GM23338 (cell line): ENCODE results near the gene SLC2A9. TPM values are rescaled to one million over a fixed set of nuclear protein-coding genes. Genes with fewer than 3 reads are reported as not detected.
"Not testable (repeated sequence)": the region's sequence is repeated elsewhere in the genome, so short reads cannot be mapped to it uniquely, and the experiment has no call there.

Source experiments
- ATAC-seq: fragments of 200-7000 bp; cut with Tn5 transposase; 3 replicates; pipeline ENCODE4 v1.9.1; 2020
- DNase-seq: peaks from one replicate; pipeline ENCODE4 v3.0.0-alpha.2; 2015; ENCODE audit warnings: low spot score
- H2AFZ ChIP-seq: fragments of 200-600 bp; sonication (generic); 2 replicates; pipeline ENCODE4 v1.8.0; 2016; ENCODE audit warnings: antibody characterized with exemption, mild to moderate bottlenecking, moderate library complexity
- H3F3A ChIP-seq: fragments of 200-600 bp; sonication (generic); replicated peaks from 2 replicates; pipeline ENCODE4 v1.8.0; 2017; ENCODE audit warnings: antibody characterized with exemption, mixed run types, low read depth
- H3K27ac ChIP-seq: fragments of 200-600 bp; sonication (generic); 2 replicates; pipeline ENCODE4 v1.6.1; 2016; ENCODE audit warnings: low read depth
- H3K27me3 ChIP-seq: fragments of 200-600 bp; sonication (generic); 2 replicates; pipeline ENCODE4 v1.8.0; 2016; ENCODE audit warnings: mild to moderate bottlenecking, mixed run types, moderate library complexity; ENCODE audit not compliant: insufficient read depth
- H3K36me3 ChIP-seq: fragments of 200-600 bp; sonication (generic); 2 replicates; pipeline ENCODE4 v1.8.0; 2016; ENCODE audit warnings: mild to moderate bottlenecking; ENCODE audit not compliant: insufficient read depth
- H3K4me1 ChIP-seq: fragments of 200-600 bp; sonication (generic); 2 replicates; pipeline ENCODE4 v1.8.0; 2016; ENCODE audit warnings: mild to moderate bottlenecking, moderate library complexity; ENCODE audit not compliant: insufficient read depth
- H3K4me2 ChIP-seq: fragments of 200-600 bp; sonication (generic); 2 replicates; pipeline ENCODE4 v1.7.1; 2017; ENCODE audit warnings: mixed run types
- H3K4me3 ChIP-seq: fragments of 200-600 bp; sonication (generic); 2 replicates; pipeline ENCODE4 v1.6.1; 2016; ENCODE audit warnings: mixed run types
- H3K79me2 ChIP-seq: fragments of 200-600 bp; sonication (generic); replicated peaks from 2 replicates; pipeline ENCODE4 v1.8.0; 2017; ENCODE audit warnings: mild to moderate bottlenecking; ENCODE audit not compliant: insufficient read depth
- H3K9me2 ChIP-seq: fragments of 200-600 bp; sonication (generic); 2 replicates; pipeline ENCODE4 v1.8.0; 2017; ENCODE audit not compliant: insufficient read depth
- H4K20me1 ChIP-seq: fragments of 200-600 bp; sonication (generic); replicated peaks from 2 replicates; pipeline ENCODE4 v1.8.0; 2017; ENCODE audit warnings: mild to moderate bottlenecking; ENCODE audit not compliant: insufficient read depth
- H3K27ac Mint-ChIP-seq: 2 replicates; pipeline ENCODE4 v1.8.0; 2020; ENCODE audit warnings: inconsistent platforms, mild to moderate bottlenecking, moderate library complexity, mixed read lengths
- H3K27me3 Mint-ChIP-seq: 3 replicates; pipeline ENCODE4 v1.8.0; 2022; ENCODE audit warnings: low read depth, mild to moderate bottlenecking, moderate library complexity, mixed read lengths, inconsistent platforms; ENCODE audit not compliant: insufficient read depth, poor library complexity
- H3K36me3 Mint-ChIP-seq: 3 replicates; pipeline ENCODE4 v1.8.0; 2021; ENCODE audit warnings: low read depth, mild to moderate bottlenecking, inconsistent platforms, moderate library complexity, mixed read lengths
- H3K4me1 Mint-ChIP-seq: 3 replicates; pipeline ENCODE4 v1.8.0; 2020; ENCODE audit warnings: mild to moderate bottlenecking, inconsistent platforms, mixed read lengths
- H3K4me3 Mint-ChIP-seq: 3 replicates; pipeline ENCODE4 v1.8.0; 2021; ENCODE audit warnings: moderate library complexity, mild to moderate bottlenecking, inconsistent platforms, mixed read lengths
- H3K9me3 Mint-ChIP-seq: 3 replicates; pipeline ENCODE4 v1.8.0; 2020; ENCODE audit warnings: moderate library complexity, mild to moderate bottlenecking, inconsistent platforms, mixed read lengths
- CREB1 ChIP-seq: fragments of 250-450 bp; sonication (Bioruptor Pico); IDR thresholded peaks from 2 replicates; pipeline ENCODE4 v1.5.0; 2020; ENCODE audit warnings: low read depth, mild to moderate bottlenecking, moderate library complexity
- EZH2 ChIP-seq: fragments of 200-600 bp; sonication (generic); IDR thresholded peaks from one replicate; pipeline ENCODE4 v1.8.0; 2017; ENCODE audit warnings: antibody characterized with exemption, mild to moderate bottlenecking, low read depth; ENCODE audit not compliant: unreplicated experiment
- EZH2phosphoT487 ChIP-seq: fragments of 200-600 bp; sonication (generic); IDR thresholded peaks from one replicate; pipeline ENCODE4 v1.8.1; 2018; ENCODE audit warnings: antibody characterized with exemption; ENCODE audit not compliant: unreplicated experiment
- JUNB ChIP-seq: IDR thresholded peaks from one replicate; pipeline ENCODE4 v1.6.1; 2016; ENCODE audit warnings: antibody characterized with exemption; ENCODE audit not compliant: unreplicated experiment
- POLR2AphosphoS5 ChIP-seq: IDR thresholded peaks from 2 replicates; pipeline ENCODE4 v1.6.1; 2016; ENCODE audit warnings: antibody characterized with exemption, low read depth
- STAT1 ChIP-seq: IDR thresholded peaks from one replicate; pipeline ENCODE4 v1.6.1; 2016; ENCODE audit warnings: antibody characterized with exemption; ENCODE audit not compliant: unreplicated experiment
- polyA plus RNA-seq: library from polyadenylated mRNA; unstranded; fragments of >200 nt; fragmentation: Nextera tagmentation; extraction: Ambion mirVana; gene quantifications from 2 replicates; pipeline ENCODE4 v1.2.1, GENCODE V29; 2016
- total RNA-seq: library from RNA; depleted of rRNA; stranded (reverse); fragments of >200 nt; shearing (Covaris generic); gene quantifications from 2 replicates; pipeline ENCODE4 v1.2.3, GENCODE V29; 2014
- TF ChIP-seq, protein P1 (sequence below): IDR thresholded peaks from 2 replicates; pipeline ENCODE4 v1.6.1; 2016; ENCODE audit warnings: antibody characterized with exemption
- TF ChIP-seq, protein P2 (sequence below): IDR thresholded peaks from one replicate; pipeline ENCODE4 v1.6.1; 2018; ENCODE audit warnings: antibody characterized with exemption; ENCODE audit not compliant: unreplicated experiment

Gene SLC2A9
- total and polyA plus RNA-seq, 2 experiments from 2014 or later: 0.21 to 0.40 TPM

GRCh38 chr4:9901257-9901656, 120.0 kb downstream of the SLC2A9 start:
- H3K4me1 ChIP-seq: peaks cover 3% of the 10 kb centered on the region; the same call in 1 of the 2 replicates
- no peaks in the 10 kb centered on the region for H3K36me3 ChIP-seq
- H3K4me2 ChIP-seq: no peak overlapping the region
- Mint-ChIP-seq H3K36me3 (no peaks in the 10 kb centered on the region), H3K9me3 (no peaks in the 10 kb centered on the region; the same call in 2 of the 3 replicates), H3K4me3 (no peak overlapping the region), H3K4me1 (peaks cover 15% of the 10 kb centered on the region; the same call in 2 of the 3 replicates), H3K27me3 (peaks cover 7% of the 10 kb centered on the region), H3K27ac (no peak overlapping the region)
- H2AFZ ChIP-seq: no peak overlapping the region
- H3K27me3 ChIP-seq: no peaks in the 10 kb centered on the region
- H3K79me2 ChIP-seq: no peaks in the 10 kb centered on the region
- ATAC-seq (no peak), DNase-seq (no peak)
- H3K4me3 ChIP-seq: no peak overlapping the region
- peaks cover 11% of the 10 kb centered on the region; the same call in 1 of the 2 replicates for H3K9me2 ChIP-seq
- no peak overlapping the region for H3K27ac ChIP-seq
- no peaks in the 10 kb centered on the region for H4K20me1 ChIP-seq
- no peak for TF ChIP-seq JUNB
- no peak for TF ChIP-seq EZH2
- TF ChIP-seq, protein P1, sequence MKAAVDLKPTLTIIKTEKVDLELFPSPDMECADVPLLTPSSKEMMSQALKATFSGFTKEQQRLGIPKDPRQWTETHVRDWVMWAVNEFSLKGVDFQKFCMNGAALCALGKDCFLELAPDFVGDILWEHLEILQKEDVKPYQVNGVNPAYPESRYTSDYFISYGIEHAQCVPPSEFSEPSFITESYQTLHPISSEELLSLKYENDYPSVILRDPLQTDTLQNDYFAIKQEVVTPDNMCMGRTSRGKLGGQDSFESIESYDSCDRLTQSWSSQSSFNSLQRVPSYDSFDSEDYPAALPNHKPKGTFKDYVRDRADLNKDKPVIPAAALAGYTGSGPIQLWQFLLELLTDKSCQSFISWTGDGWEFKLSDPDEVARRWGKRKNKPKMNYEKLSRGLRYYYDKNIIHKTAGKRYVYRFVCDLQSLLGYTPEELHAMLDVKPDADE: no peak
- no peak for TF ChIP-seq EZH2phosphoT487
- no peak for TF ChIP-seq POLR2AphosphoS5
- TF ChIP-seq CREB1 (CRISPR knock-in tag): no peak
- TF ChIP-seq, protein P2, sequence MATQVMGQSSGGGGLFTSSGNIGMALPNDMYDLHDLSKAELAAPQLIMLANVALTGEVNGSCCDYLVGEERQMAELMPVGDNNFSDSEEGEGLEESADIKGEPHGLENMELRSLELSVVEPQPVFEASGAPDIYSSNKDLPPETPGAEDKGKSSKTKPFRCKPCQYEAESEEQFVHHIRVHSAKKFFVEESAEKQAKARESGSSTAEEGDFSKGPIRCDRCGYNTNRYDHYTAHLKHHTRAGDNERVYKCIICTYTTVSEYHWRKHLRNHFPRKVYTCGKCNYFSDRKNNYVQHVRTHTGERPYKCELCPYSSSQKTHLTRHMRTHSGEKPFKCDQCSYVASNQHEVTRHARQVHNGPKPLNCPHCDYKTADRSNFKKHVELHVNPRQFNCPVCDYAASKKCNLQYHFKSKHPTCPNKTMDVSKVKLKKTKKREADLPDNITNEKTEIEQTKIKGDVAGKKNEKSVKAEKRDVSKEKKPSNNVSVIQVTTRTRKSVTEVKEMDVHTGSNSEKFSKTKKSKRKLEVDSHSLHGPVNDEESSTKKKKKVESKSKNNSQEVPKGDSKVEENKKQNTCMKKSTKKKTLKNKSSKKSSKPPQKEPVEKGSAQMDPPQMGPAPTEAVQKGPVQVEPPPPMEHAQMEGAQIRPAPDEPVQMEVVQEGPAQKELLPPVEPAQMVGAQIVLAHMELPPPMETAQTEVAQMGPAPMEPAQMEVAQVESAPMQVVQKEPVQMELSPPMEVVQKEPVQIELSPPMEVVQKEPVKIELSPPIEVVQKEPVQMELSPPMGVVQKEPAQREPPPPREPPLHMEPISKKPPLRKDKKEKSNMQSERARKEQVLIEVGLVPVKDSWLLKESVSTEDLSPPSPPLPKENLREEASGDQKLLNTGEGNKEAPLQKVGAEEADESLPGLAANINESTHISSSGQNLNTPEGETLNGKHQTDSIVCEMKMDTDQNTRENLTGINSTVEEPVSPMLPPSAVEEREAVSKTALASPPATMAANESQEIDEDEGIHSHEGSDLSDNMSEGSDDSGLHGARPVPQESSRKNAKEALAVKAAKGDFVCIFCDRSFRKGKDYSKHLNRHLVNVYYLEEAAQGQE: no peak
- no peak for TF ChIP-seq STAT1
- no peaks in the 10 kb centered on the region for H3F3A ChIP-seq

DNA sequence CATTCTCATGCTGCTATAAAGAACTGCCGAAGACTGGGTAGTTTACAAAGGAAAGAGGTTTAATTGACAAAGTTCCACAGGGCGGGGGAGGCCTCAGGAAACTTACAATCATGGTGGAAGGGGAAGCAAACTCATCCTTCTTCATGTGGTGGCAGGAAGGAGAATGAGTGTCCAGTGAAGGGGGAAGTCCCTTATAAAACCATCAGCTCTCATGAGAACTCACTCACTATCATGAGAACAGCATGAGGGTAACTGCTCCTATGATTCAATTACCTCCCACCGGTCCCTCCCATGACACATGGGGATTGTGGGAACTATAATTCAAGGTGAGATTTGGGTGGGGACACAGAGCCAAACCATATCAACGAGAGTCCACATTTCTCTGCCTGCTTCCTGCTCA, 120.7 kb downstream of the SLC2A9 start:
- not testable (repeated sequence) for ATAC-seq, H3K4me3 Mint-ChIP-seq, DNase-seq, H3K4me3 ChIP-seq, H4K20me1 ChIP-seq, H3K27ac Mint-ChIP-seq, H3K9me3 Mint-ChIP-seq, H2AFZ ChIP-seq, H3K27me3 Mint-ChIP-seq, H3K4me1 ChIP-seq, H3K79me2 ChIP-seq, H3K27ac ChIP-seq, H3K36me3 ChIP-seq, H3K4me2 ChIP-seq, H3F3A ChIP-seq, H3K36me3 Mint-ChIP-seq, H3K27me3 ChIP-seq
- H3K4me1 Mint-ChIP-seq: peaks cover 15% of the 10 kb centered on the region; the same call in 2 of the 3 replicates
- H3K9me2 ChIP-seq: peaks cover 11% of the 10 kb centered on the region; the same call in 1 of the 2 replicates
